ENCODE measurements around the gene WDR59. TPM values are rescaled to one million over a fixed set of nuclear protein-coding genes. Genes with fewer than 3 reads are reported as not detected.
"Not testable (repeated sequence)": the region's sequence is repeated elsewhere in the genome, so short reads cannot be mapped to it uniquely, and the experiment has no call there.

WDR59 gene
- total and polyA plus RNA-seq, 3 donors from 2014 or later, result 47.6 to 73.8 (median 55.0) TPM

GRCh38 chr16:75019586-75019985 lies 34.7 kb upstream of the WDR59 start:
- no peak overlapping the region for H3K4me3 ChIP-seq
- WGBS, 2 donors, result 94 to 96% methylated on average over 7 of the region's 7 CpGs
- no peaks in the 10 kb centered on the region for H3K9me3 ChIP-seq
- no peak for TF ChIP-seq CTCF (IDR thresholded peaks at IDR 0.05)
- TF ChIP-seq POLR2A (IDR thresholded peaks at IDR 0.05), result no peak
- peaks cover 4% of the 10 kb centered on the region for H3K4me1 ChIP-seq
- H3K36me3 ChIP-seq (ENCODE audit: low read depth, missing control alignments), result no peaks in the 10 kb centered on the region
- DNase-seq, result no peak
- intact Hi-C loops (cut with DNase I; ENCODE audit: low total_unique reads), result no loop called here
- H3K27ac ChIP-seq, result no peak overlapping the region
- H3K27me3 ChIP-seq, result no peaks in the 10 kb centered on the region

- H3K27ac ChIP-seq, result no peak overlapping the region
- no peak for DNase-seq
- no peaks in the 10 kb centered on the region for H3K9me3 ChIP-seq
- H3K36me3 ChIP-seq (ENCODE audit: low read depth, missing control alignments), result no peaks in the 10 kb centered on the region
- peaks cover 4% of the 10 kb centered on the region for H3K4me1 ChIP-seq
- WGBS, 2 donors, result 76 to 80% methylated on average over 8 of the region's 8 CpGs
- intact Hi-C loops (cut with DNase I; ENCODE audit: low total_unique reads), result no loop called here
- no peaks in the 10 kb centered on the region for H3K27me3 ChIP-seq
- no peak overlapping the region for H3K4me3 ChIP-seq
- no peak for TF ChIP-seq POLR2A (IDR thresholded peaks at IDR 0.05)
Measured at GRCh38 chr16:75019007-75019406, 34.1 kb upstream of the WDR59 start.

GRCh38 chr16:75017670-75018525 lies 33.0 kb upstream of the WDR59 start:
- Histone ChIP-seq H3K4me3 (no peak overlapping the region), H3K27me3 (no peaks in the 10 kb centered on the region), H3K27ac (no peak overlapping the region), H3K36me3 (ENCODE audit: low read depth, missing control alignments) (no peaks in the 10 kb centered on the region), H3K9me3 (no peaks in the 10 kb centered on the region), H3K4me1 (peaks cover 10% of the 10 kb centered on the region)
- no peak for DNase-seq
- TF ChIP-seq POLR2A (IDR thresholded peaks at IDR 0.05) (no peak), CTCF (IDR thresholded peaks at IDR 0.05) (no peak)
- WGBS, 2 donors, result 70 to 72% methylated on average over 3 of the region's 3 CpGs
- intact Hi-C loops (cut with DNase I; ENCODE audit: low total_unique reads), result no loop called here

GRCh38 chr16:75016451-75017081 lies 31.6 kb upstream of the WDR59 start:
- H3K4me1 ChIP-seq, result peaks cover 20% of the 10 kb centered on the region
- DNase-seq; H3K36me3 ChIP-seq (ENCODE audit: low read depth, missing control alignments); H3K27me3 ChIP-seq; H3K27ac ChIP-seq; intact Hi-C loops (cut with DNase I; ENCODE audit: low total_unique reads); H3K9me3 ChIP-seq; H3K4me3 ChIP-seq: not testable (repeated sequence)
- 88 to 92% methylated on average over 12 of the region's 12 CpGs for WGBS, 2 donors

- Histone ChIP-seq H3K9me3 (no peaks in the 10 kb centered on the region), H3K4me3 (no peak overlapping the region), H3K36me3 (ENCODE audit: low read depth, missing control alignments) (no peaks in the 10 kb centered on the region), H3K4me1 (peaks cover 33% of the 10 kb centered on the region), H3K27ac (no peak overlapping the region), H3K27me3 (no peaks in the 10 kb centered on the region)
- DNase-seq, result no peak
- intact Hi-C loops (cut with DNase I; ENCODE audit: low total_unique reads), result no loop called here
- 46 to 96% methylated on average over 2 of the region's 2 CpGs for whole genome bisulfite sequencing, 2 donors
- TF ChIP-seq POLR2A (IDR thresholded peaks at IDR 0.05), result no peak
- no peak for TF ChIP-seq CTCF (IDR thresholded peaks at IDR 0.05)
Measured at GRCh38 chr16:75014318-75014717, 29.4 kb upstream of the WDR59 start.

- DNase-seq; H3K27me3 ChIP-seq; intact Hi-C loops (cut with DNase I; ENCODE audit: low total_unique reads); H3K27ac ChIP-seq; H3K9me3 ChIP-seq; H3K4me3 ChIP-seq; H3K36me3 ChIP-seq (ENCODE audit: low read depth, missing control alignments): not testable (repeated sequence)
- WGBS, 2 donors, result 78 to 89% methylated on average over 6 of the region's 6 CpGs
- peaks cover 31% of the 10 kb centered on the region for H3K4me1 ChIP-seq
Measured at GRCh38 chr16:75013123-75013522, 28.2 kb upstream of the WDR59 start.
